CD14-positive monocyte (primary cell): ENCODE data around the gene PIGL. TPM values are rescaled to one million over a fixed set of nuclear protein-coding genes. Genes with fewer than 3 reads are reported as not detected.
"Not testable (repeated sequence)": the region's sequence is repeated elsewhere in the genome, so short reads cannot be mapped to it uniquely, and the experiment has no call there.

ENCODE experiments used
- DNase-seq, 3 donors: peaks; one replicate each; pipeline ENCODE4 v3.0.0-alpha.2; 2011 to 2022
- H2AFZ ChIP-seq: 2 replicates; pipeline ENCODE4 v1.6.0; 2012; ENCODE audit warnings: mild to moderate bottlenecking, low read depth, low read length, inconsistent platforms; ENCODE audit not compliant: insufficient read depth, poor library complexity, severe bottlenecking
- H3K27ac ChIP-seq, 2 donors: 1 replicate in 1 of 2; 2 replicates in 1 of 2; pipeline ENCODE4 v1.5.1; 2012 to 2013; ENCODE audit warnings: low read length in 2 of 2, control low read depth in 1 of 2, inconsistent platforms in 1 of 2, low read depth in 1 of 2, mild to moderate bottlenecking in 1 of 2
- H3K27me3 ChIP-seq, 2 donors: one replicate each; pipeline versions ENCODE4 v1.6.0 to v1.6.1; 2011 to 2013; ENCODE audit warnings: low read length in 2 of 2; ENCODE audit not compliant: control insufficient read depth in 2 of 2, insufficient read depth in 2 of 2
- H3K36me3 ChIP-seq, 2 donors: replicated peaks in 1 of 2; 1 replicate in 1 of 2; 2 replicates in 1 of 2; pipeline versions ENCODE4 v1.5.1 to v1.6.1; 2012 to 2013; ENCODE audit warnings: low read length in 2 of 2, control low read depth in 1 of 2, inconsistent platforms in 1 of 2, mild to moderate bottlenecking in 1 of 2; ENCODE audit not compliant: insufficient read depth in 2 of 2, control insufficient read depth in 1 of 2
- H3K4me1 ChIP-seq, 2 donors: 1 replicate in 1 of 2; 2 replicates in 1 of 2; pipeline versions ENCODE4 v1.5.1 to v1.6.1; 2012 to 2013; ENCODE audit warnings: low read length in 2 of 2, control low read depth in 1 of 2, inconsistent platforms in 1 of 2, mild to moderate bottlenecking in 1 of 2, moderate library complexity in 1 of 2; ENCODE audit not compliant: insufficient read depth in 2 of 2, control insufficient read depth in 1 of 2
- H3K4me2 ChIP-seq: replicated peaks from 2 replicates; pipeline ENCODE3; 2012; ENCODE audit warnings: low read length, moderate library complexity, mild to moderate bottlenecking; ENCODE audit not compliant: poor library complexity, severe bottlenecking; ENCODE audit errors: extremely low read depth
- H3K4me3 ChIP-seq, 3 experiments: fragments of 200-600 bp in 1 of 3; sonication (generic) in 1 of 3; replicated peaks in 1 of 3; 1 replicate in 2 of 3; 2 replicates in 1 of 3; pipeline ENCODE4 v1.5.1; 2011 to 2013; ENCODE audit warnings: low read length in 3 of 3, mild to moderate bottlenecking in 3 of 3, control low read depth in 2 of 3, low read depth in 2 of 3, inconsistent platforms in 1 of 3, moderate library complexity in 1 of 3
- H3K79me2 ChIP-seq: 2 replicates; pipeline ENCODE4 v1.6.0; 2012; ENCODE audit warnings: mild to moderate bottlenecking, control low read depth, inconsistent platforms, low read length, moderate library complexity; ENCODE audit not compliant: insufficient read depth
- H3K9ac ChIP-seq: 2 replicates; pipeline ENCODE4 v1.6.0; 2017; ENCODE audit warnings: low read length, mild to moderate bottlenecking; ENCODE audit not compliant: insufficient read depth, poor library complexity, severe bottlenecking
- H3K9me3 ChIP-seq, 2 donors: replicated peaks in 1 of 2; 1 replicate in 1 of 2; 2 replicates in 1 of 2; pipeline versions ENCODE4 v1.5.1 to v1.6.1; 2012 to 2013; ENCODE audit warnings: low read length in 2 of 2, control low read depth in 1 of 2; ENCODE audit not compliant: control insufficient read depth in 1 of 2, insufficient read depth in 1 of 2
- H4K20me1 ChIP-seq: 2 replicates; pipeline ENCODE4 v1.6.0; 2012; ENCODE audit warnings: mild to moderate bottlenecking, low read length, control low read depth, moderate library complexity; ENCODE audit not compliant: insufficient read depth
- H3K27ac Mint-ChIP-seq, 7 donors: one replicate each; pipeline ENCODE4 v1.8.0; 2020; ENCODE audit warnings: mild to moderate bottlenecking in 7 of 7, mixed read lengths in 7 of 7, moderate library complexity in 6 of 7, inconsistent platforms in 2 of 7
- H3K27me3 Mint-ChIP-seq, 3 donors: one replicate each; pipeline ENCODE4 v1.8.0; 2021 to 2022; ENCODE audit warnings: low read depth in 3 of 3, mild to moderate bottlenecking in 3 of 3, mixed read lengths in 3 of 3, moderate library complexity in 3 of 3, inconsistent platforms in 1 of 3
- H3K36me3 Mint-ChIP-seq, 2 donors: one replicate each; pipeline ENCODE4 v1.8.0; 2020; ENCODE audit warnings: mixed read lengths in 2 of 2, inconsistent platforms in 1 of 2, mild to moderate bottlenecking in 1 of 2
- H3K4me1 Mint-ChIP-seq: one replicate; pipeline ENCODE4 v1.8.0; 2020; ENCODE audit warnings: mild to moderate bottlenecking, mixed read lengths
- H3K4me3 Mint-ChIP-seq, 2 donors: one replicate each; pipeline ENCODE4 v1.8.0; 2020; ENCODE audit warnings: mild to moderate bottlenecking in 2 of 2, mixed read lengths in 2 of 2, moderate library complexity in 1 of 2
- H3K9me3 Mint-ChIP-seq, 7 donors: one replicate each; pipeline ENCODE4 v1.8.0; 2020 to 2022; ENCODE audit warnings: mixed read lengths in 7 of 7, mild to moderate bottlenecking in 6 of 7, moderate library complexity in 6 of 7, inconsistent platforms in 2 of 7
- WGBS: methylation state at CpG from one replicate; pipeline ENCODE4 v1.1.5; 2013; ENCODE audit warnings: missing lambda C conversion rate; ENCODE audit not compliant: insufficient coverage; 5-methylcytosine and 5-hydroxymethylcytosine counted together
- intact Hi-C, 2 donors: fragments of 100-400 bp; cut with micrococcal nuclease; formaldehyde crosslinking; loops; one replicate each; pipeline versions ENCODE4 v1.15.0 to v1.15.1; 2023
- polyA plus RNA-seq, 3 donors: library from polyadenylated mRNA; depleted of rRNA in 1 of 3; unstranded in 2 of 3; stranded (reverse) in 1 of 3; fragments of 300-500 nt in 2 of 3; fragments of >200 nt in 1 of 3; fragmentation: Illumina TruSeq in 2 of 3; gene quantifications; 1 replicate in 2 of 3; 2 replicates in 1 of 3; pipeline ENCODE4 v1.2.3, GENCODE V29; 2012 to 2021
- TF ChIP-seq, protein P1 (sequence below): fragments of 200-600 bp; IDR thresholded peaks from one replicate; pipeline ENCODE4 v1.8.0; 2022; ENCODE audit warnings: antibody characterized with exemption, mild to moderate bottlenecking

The PIGL gene
- polyA plus RNA-seq, 3 donors = 3.6 to 44.2 (median 4.0) TPM

GRCh38 chr17:16215273-16215964 lies 1.6 kb upstream of the PIGL start, which contains the start of gene NCOR1:
Gene NCOR1, minus strand, starts transcription at chr17:16215534. Its CDS starts 20,965 bp downstream, at chr17:16194569.
- H3K27me3 Mint-ChIP-seq = no peaks in the 10 kb centered on the region
- Histone ChIP-seq H3K4me1 (peaks cover 31 to 46% of the 10 kb centered on the region in 2 donors), H3K79me2 (peaks cover 84% of the 10 kb centered on the region), H3K27me3 (no peaks in the 10 kb centered on the region), H3K4me2 (peak within 1 kb of the TSS; percentile 88), H2AFZ (peak within 1 kb of the TSS; percentile 97), H3K9me3 (no peaks in the 10 kb centered on the region), H3K27ac (peak within 1 kb of the TSS; percentile 83 to 89), H3K9ac (peak within 1 kb of the TSS; percentile 97), H3K36me3 (no peaks in the 10 kb centered on the region), H3K4me3 (peak within 1 kb of the TSS; percentile 64 to 89 (median 68)), H4K20me1 (peaks cover 45% of the 10 kb centered on the region)
- intact Hi-C loops = loop anchor here in 1 of 2 donors (10.0 kb wide), 1 partner anchor 169 kb away; the partner anchor contains the start of gene UBB
- under 1% methylated on average over 72 of the region's 82 CpGs for WGBS
- TF ChIP-seq, protein P1, sequence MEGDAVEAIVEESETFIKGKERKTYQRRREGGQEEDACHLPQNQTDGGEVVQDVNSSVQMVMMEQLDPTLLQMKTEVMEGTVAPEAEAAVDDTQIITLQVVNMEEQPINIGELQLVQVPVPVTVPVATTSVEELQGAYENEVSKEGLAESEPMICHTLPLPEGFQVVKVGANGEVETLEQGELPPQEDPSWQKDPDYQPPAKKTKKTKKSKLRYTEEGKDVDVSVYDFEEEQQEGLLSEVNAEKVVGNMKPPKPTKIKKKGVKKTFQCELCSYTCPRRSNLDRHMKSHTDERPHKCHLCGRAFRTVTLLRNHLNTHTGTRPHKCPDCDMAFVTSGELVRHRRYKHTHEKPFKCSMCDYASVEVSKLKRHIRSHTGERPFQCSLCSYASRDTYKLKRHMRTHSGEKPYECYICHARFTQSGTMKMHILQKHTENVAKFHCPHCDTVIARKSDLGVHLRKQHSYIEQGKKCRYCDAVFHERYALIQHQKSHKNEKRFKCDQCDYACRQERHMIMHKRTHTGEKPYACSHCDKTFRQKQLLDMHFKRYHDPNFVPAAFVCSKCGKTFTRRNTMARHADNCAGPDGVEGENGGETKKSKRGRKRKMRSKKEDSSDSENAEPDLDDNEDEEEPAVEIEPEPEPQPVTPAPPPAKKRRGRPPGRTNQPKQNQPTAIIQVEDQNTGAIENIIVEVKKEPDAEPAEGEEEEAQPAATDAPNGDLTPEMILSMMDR = peak; percentile 28
- no peaks in the 10 kb centered on the region for H3K9me3 Mint-ChIP-seq
- H3K27ac Mint-ChIP-seq = peak within 1 kb of the TSS; percentile 85 to 97 (median 89)
- H3K36me3 Mint-ChIP-seq = peaks cover 0 to 5% of the 10 kb centered on the region in 2 donors
- peak; percentile 84 to 87 (median 86) for DNase-seq
- peaks cover 40% of the 10 kb centered on the region for H3K4me1 Mint-ChIP-seq
- H3K4me3 Mint-ChIP-seq = peak within 1 kb of the TSS; percentile 94 to 97

DNA sequence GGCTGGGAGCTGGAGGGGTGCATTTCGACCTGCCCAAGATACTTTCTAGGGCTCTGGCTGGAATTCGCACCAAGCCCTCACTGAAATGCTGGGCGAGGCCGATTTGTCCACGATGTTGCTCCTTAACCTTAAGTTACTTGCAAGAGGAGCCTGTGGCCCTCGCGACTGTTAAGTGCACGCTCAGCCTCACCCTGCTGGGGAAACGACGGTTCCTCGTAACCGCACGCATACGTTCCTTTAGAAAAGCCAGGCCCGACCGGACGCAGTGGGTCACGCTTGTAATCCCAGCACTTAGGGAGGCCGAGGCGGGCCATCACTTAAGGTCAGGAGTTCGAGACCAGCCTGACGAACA lies 1.1 kb upstream of the PIGL start:
- Mint-ChIP-seq H3K4me3 (peak overlapping the region; percentile 72 to 94), H3K27me3 (no peaks in the 10 kb centered on the region), H3K9me3 (no peaks in the 10 kb centered on the region), H3K4me1 (peaks cover 38% of the 10 kb centered on the region), H3K27ac (peak overlapping the region; percentile 81 to 97 (median 89)), H3K36me3 (peaks cover 0 to 5% of the 10 kb centered on the region in 2 donors)
- H3K4me2 ChIP-seq = peak overlapping the region; percentile 88
- H3K27ac ChIP-seq = peak overlapping the region; percentile 83 to 89
- DNase-seq = peak; percentile 11 to 42 (median 15)
- peak overlapping the region; percentile 64 to 89 (median 68) for H3K4me3 ChIP-seq
- intact Hi-C loops = loop anchor here in 1 of 2 donors (10.0 kb wide), 1 partner anchor 169 kb away; the partner anchor contains the start of gene UBB
- peaks cover 31 to 46% of the 10 kb centered on the region in 2 donors for H3K4me1 ChIP-seq
- H3K36me3 ChIP-seq = no peaks in the 10 kb centered on the region
- H2AFZ ChIP-seq = peak overlapping the region; percentile 97
- WGBS = 38% methylated on average over 21 of the region's 22 CpGs
- peaks cover 40% of the 10 kb centered on the region for H4K20me1 ChIP-seq
- TF ChIP-seq, protein P1 = no peak
- H3K9ac ChIP-seq = peak overlapping the region; percentile 97
- no peaks in the 10 kb centered on the region for H3K9me3 ChIP-seq
- H3K27me3 ChIP-seq = no peaks in the 10 kb centered on the region
- peaks cover 84% of the 10 kb centered on the region for H3K79me2 ChIP-seq

DNA sequence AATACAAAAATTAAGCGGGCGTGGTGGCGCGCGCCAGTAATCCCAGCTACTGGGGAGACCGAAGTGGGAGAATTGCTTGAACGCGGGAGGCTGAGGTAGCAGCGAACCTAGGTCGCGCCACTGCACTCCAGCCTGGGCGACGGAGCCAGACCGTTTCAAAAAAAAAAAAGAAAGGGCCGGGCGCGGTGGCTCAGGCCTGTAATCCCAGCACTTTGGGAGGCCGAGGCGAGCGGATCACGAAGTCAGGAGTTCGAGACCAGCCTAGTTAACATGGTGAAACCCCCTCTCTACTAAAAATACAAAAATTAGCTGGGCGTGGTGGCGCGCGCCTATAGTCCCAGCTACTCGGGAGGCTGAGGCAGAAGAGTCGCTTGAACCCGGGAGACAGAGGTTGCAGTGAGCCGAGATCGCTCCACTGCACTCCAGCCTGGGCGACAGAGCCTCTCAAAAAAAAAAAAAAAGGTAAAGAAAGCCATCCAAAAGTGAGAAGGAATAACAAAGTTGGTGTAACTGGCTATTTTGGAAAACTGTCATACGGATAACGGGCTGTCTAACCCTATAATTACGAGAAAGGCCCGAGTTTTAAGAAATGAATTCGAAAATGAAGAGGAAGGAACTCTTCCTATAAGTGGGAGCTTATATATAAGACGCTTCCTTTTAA lies 539 bp upstream of the PIGL start:
- Histone ChIP-seq H3K79me2 (peaks cover 80% of the 10 kb centered on the region), H3K27ac (peak overlapping the region; percentile 83 to 89), H4K20me1 (peaks cover 34% of the 10 kb centered on the region), H3K4me3 (peak overlapping the region; percentile 56 to 89 (median 66)), H3K9ac (peak overlapping the region; percentile 70), H3K4me2 (peak overlapping the region; percentile 88), H2AFZ (peak overlapping the region; percentile 97), H3K4me1 (peaks cover 31 to 46% of the 10 kb centered on the region in 2 donors)
- DNase-seq, H3K36me3 ChIP-seq, H3K9me3 Mint-ChIP-seq, H3K27me3 Mint-ChIP-seq, H3K36me3 Mint-ChIP-seq, H3K9me3 ChIP-seq, H3K27me3 ChIP-seq: not testable (repeated sequence)
- Mint-ChIP-seq H3K27ac (peak overlapping the region; percentile 81 to 97 (median 93)), H3K4me3 (peak overlapping the region; percentile 94 to 97), H3K4me1 (peaks cover 39% of the 10 kb centered on the region)
- WGBS = 79% methylated on average over 18 of the region's 38 CpGs
- intact Hi-C loops = loop anchor here in 1 of 2 donors (10.0 kb wide), 1 partner anchor 168 kb away; the partner anchor contains the start of gene UBB
